Activated T-helper 17 cell treated with anti-CD3 and anti-CD28 coated beads, Interleukin-2, amount 50 U/mL, for 72 hours (primary cell): ENCODE measurements around the gene TEX10. TPM values are rescaled to one million over a fixed set of nuclear protein-coding genes. Genes with fewer than 3 reads are reported as not detected.

Experiments used
- ATAC-seq: fragments of 150-1000 bp; cut with Tn5 transposase; replicated peaks from 2 replicates; pipeline ENCODE4 v1.10.0; 2021; ENCODE audit warnings: mild to moderate bottlenecking, moderate library complexity
- H3K27ac Mint-ChIP-seq: one replicate; pipeline ENCODE4 v1.8.0; 2022; ENCODE audit warnings: mixed read lengths
- H3K27me3 Mint-ChIP-seq: one replicate; pipeline ENCODE4 v1.8.0; 2022; ENCODE audit warnings: mixed read lengths
- H3K36me3 Mint-ChIP-seq: one replicate; pipeline ENCODE4 v1.8.0; 2022; ENCODE audit warnings: low read depth, mild to moderate bottlenecking, mixed read lengths
- H3K4me1 Mint-ChIP-seq: one replicate; pipeline ENCODE4 v1.8.0; 2022; ENCODE audit warnings: mixed read lengths
- H3K4me3 Mint-ChIP-seq: one replicate; pipeline ENCODE4 v1.8.0; 2022; ENCODE audit warnings: mild to moderate bottlenecking, mixed read lengths
- H3K9me3 Mint-ChIP-seq: one replicate; pipeline ENCODE4 v1.8.0; 2022; ENCODE audit warnings: mixed read lengths
- total RNA-seq, 2 donors: library from RNA; stranded (reverse); gene quantifications; one replicate each; pipeline ENCODE4 v1.2.3, GENCODE V29; 2022

Gene TEX10
- total RNA-seq, 2 donors from 2014 or later, result 19.3 to 32.8 TPM

- peaks cover 66% of the 10 kb centered on the region for H3K36me3 Mint-ChIP-seq
- no peaks in the 10 kb centered on the region for H3K4me1 Mint-ChIP-seq
- no peak overlapping the region for H3K4me3 Mint-ChIP-seq
- no peak for ATAC-seq
- H3K27ac Mint-ChIP-seq, result no peak overlapping the region
- peaks cover 10% of the 10 kb centered on the region for H3K9me3 Mint-ChIP-seq
- H3K27me3 Mint-ChIP-seq, result no peaks in the 10 kb centered on the region
These were observed 67.7 kb downstream of the TEX10 start for GRCh38 chr9:100285080-100285479.

GRCh38 chr9:100284247-100284646, 68.5 kb downstream of the TEX10 start:
- no peak overlapping the region for H3K27ac Mint-ChIP-seq
- H3K9me3 Mint-ChIP-seq, result peaks cover 9% of the 10 kb centered on the region
- no peak for ATAC-seq
- peaks cover 62% of the 10 kb centered on the region for H3K36me3 Mint-ChIP-seq
- no peak overlapping the region for H3K4me3 Mint-ChIP-seq
- H3K4me1 Mint-ChIP-seq, result no peaks in the 10 kb centered on the region
- H3K27me3 Mint-ChIP-seq, result no peaks in the 10 kb centered on the region

- Mint-ChIP-seq H3K4me3 (no peak overlapping the region), H3K27me3 (no peaks in the 10 kb centered on the region), H3K36me3 (peaks cover 55% of the 10 kb centered on the region), H3K27ac (no peak overlapping the region), H3K9me3 (peaks cover 5% of the 10 kb centered on the region), H3K4me1 (no peaks in the 10 kb centered on the region)
- ATAC-seq, result no peak
These were observed 70.4 kb downstream of the TEX10 start for GRCh38 chr9:100282388-100282719.

GRCh38 chr9:100281676-100282387, 70.9 kb downstream of the TEX10 start:
- no peak for ATAC-seq
- no peaks in the 10 kb centered on the region for H3K27me3 Mint-ChIP-seq
- H3K4me1 Mint-ChIP-seq, result peaks cover 2% of the 10 kb centered on the region
- H3K27ac Mint-ChIP-seq, result no peak overlapping the region
- peaks cover 5% of the 10 kb centered on the region for H3K9me3 Mint-ChIP-seq
- H3K4me3 Mint-ChIP-seq, result no peak overlapping the region
- H3K36me3 Mint-ChIP-seq, result peaks cover 55% of the 10 kb centered on the region

- Mint-ChIP-seq H3K4me1 (peaks cover 6% of the 10 kb centered on the region), H3K9me3 (peaks cover 5% of the 10 kb centered on the region), H3K36me3 (peaks cover 58% of the 10 kb centered on the region), H3K27ac (no peak overlapping the region), H3K4me3 (no peak overlapping the region), H3K27me3 (no peaks in the 10 kb centered on the region)
- ATAC-seq, result no peak
These were observed 71.7 kb downstream of the TEX10 start for GRCh38 chr9:100281066-100281465.

GRCh38 chr9:100277166-100277979, 75.4 kb downstream of the TEX10 start:
- Mint-ChIP-seq H3K9me3 (no peaks in the 10 kb centered on the region), H3K27ac (no peak overlapping the region), H3K4me1 (peaks cover 6% of the 10 kb centered on the region), H3K4me3 (no peak overlapping the region), H3K36me3 (peaks cover 59% of the 10 kb centered on the region), H3K27me3 (no peaks in the 10 kb centered on the region)
- no peak for ATAC-seq

- peaks cover 50% of the 10 kb centered on the region for H3K36me3 Mint-ChIP-seq
- H3K4me1 Mint-ChIP-seq, result no peaks in the 10 kb centered on the region
- no peak for ATAC-seq
- H3K27me3 Mint-ChIP-seq, result no peaks in the 10 kb centered on the region
- H3K9me3 Mint-ChIP-seq, result no peaks in the 10 kb centered on the region
- H3K4me3 Mint-ChIP-seq, result no peak overlapping the region
- no peak overlapping the region for H3K27ac Mint-ChIP-seq
These were observed 83.1 kb downstream of the TEX10 start for GRCh38 chr9:100269656-100270055.

GRCh38 chr9:100268271-100268670, 84.5 kb downstream of the TEX10 start:
- Mint-ChIP-seq H3K36me3 (peaks cover 49% of the 10 kb centered on the region), H3K4me3 (no peak overlapping the region), H3K27ac (no peak overlapping the region), H3K27me3 (no peaks in the 10 kb centered on the region), H3K9me3 (no peaks in the 10 kb centered on the region), H3K4me1 (no peaks in the 10 kb centered on the region)
- no peak for ATAC-seq

- Mint-ChIP-seq H3K4me3 (no peak overlapping the region), H3K4me1 (no peaks in the 10 kb centered on the region), H3K27me3 (no peaks in the 10 kb centered on the region), H3K36me3 (peaks cover 40% of the 10 kb centered on the region), H3K9me3 (no peaks in the 10 kb centered on the region), H3K27ac (no peak overlapping the region)
- ATAC-seq, result no peak
These were observed 85.5 kb downstream of the TEX10 start for GRCh38 chr9:100267211-100267610.

Other genes with a start within 250 kb of the TEX10 start
- gene MSANTD3, start 74.2 kb upstream of the TEX10 start, total RNA-seq, result 10 to 100 TPM; 17.3 to 23.3 TPM
- under 1 TPM in 1 of 2 donors, not detected in 1; 0.37 TPM for gene TMEFF1, start 120.2 kb upstream of the TEX10 start, total RNA-seq
- under 1 TPM; 0.32 to 0.45 TPM for gene CAVIN4, start 225.1 kb upstream of the TEX10 start, total RNA-seq